Upper lobe of left lung (tissue), 4 donors: ENCODE data around the gene PRKAR1A.
"Not testable (repeated sequence)": the region's sequence is repeated elsewhere in the genome, so short reads cannot be mapped to it uniquely, and the experiment has no call there.

Experiments
- EP300 ChIP-seq, 4 donors: sonication (generic); formaldehyde crosslinking; IDR thresholded peaks; one replicate each; pipeline ENCODE4 v1.5.1; 2017; ENCODE audit warnings: antibody characterized with exemption in 4 of 4, control low read depth in 2 of 4
- POLR2A ChIP-seq, 4 donors: fragments of 450-650 bp; IDR thresholded peaks; one replicate each; pipeline ENCODE4 v1.5.1; 2016 to 2017; ENCODE audit warnings: antibody characterized with exemption in 4 of 4, mild to moderate bottlenecking in 2 of 4
- POLR2AphosphoS5 ChIP-seq, 2 donors: sonication (generic); formaldehyde crosslinking; IDR thresholded peaks; one replicate each; pipeline ENCODE4 v1.5.1; 2017; ENCODE audit warnings: antibody characterized with exemption in 2 of 2
- TF ChIP-seq, protein P1 (sequence below), 6 experiments: fragments of 450-650 bp in 4 of 6; fragments of 200-600 bp in 2 of 6; sonication (generic) in 2 of 6; IDR thresholded peaks; one replicate each; pipeline ENCODE4 v1.5.1; 2016 to 2019; ENCODE audit warnings: antibody characterized with exemption in 6 of 6

DNA sequence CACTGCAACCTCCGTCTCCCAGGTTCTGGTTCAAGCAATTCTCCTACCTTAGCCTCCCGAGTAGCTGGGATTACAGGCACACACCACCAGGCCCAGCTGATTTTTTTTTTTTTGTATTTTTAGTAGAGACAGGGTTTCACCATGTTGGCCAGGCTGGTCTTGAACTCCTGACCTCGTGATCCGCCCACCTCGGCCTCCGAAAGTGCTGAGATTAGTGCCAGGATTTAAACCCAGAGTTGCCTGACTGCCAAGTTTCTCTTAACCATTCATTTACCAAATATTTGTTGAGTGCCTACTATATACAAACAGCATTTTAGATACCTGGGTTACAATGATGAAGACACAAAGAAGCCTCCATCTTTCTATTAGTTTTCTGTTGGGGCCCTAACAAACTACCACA is 70.6 kb downstream of the PRKAR1A start:
- TF ChIP-seq POLR2AphosphoS5, POLR2A, EP300 (IDR thresholded peaks at IDR 0.05): not testable (repeated sequence)
- TF ChIP-seq, protein P1, sequence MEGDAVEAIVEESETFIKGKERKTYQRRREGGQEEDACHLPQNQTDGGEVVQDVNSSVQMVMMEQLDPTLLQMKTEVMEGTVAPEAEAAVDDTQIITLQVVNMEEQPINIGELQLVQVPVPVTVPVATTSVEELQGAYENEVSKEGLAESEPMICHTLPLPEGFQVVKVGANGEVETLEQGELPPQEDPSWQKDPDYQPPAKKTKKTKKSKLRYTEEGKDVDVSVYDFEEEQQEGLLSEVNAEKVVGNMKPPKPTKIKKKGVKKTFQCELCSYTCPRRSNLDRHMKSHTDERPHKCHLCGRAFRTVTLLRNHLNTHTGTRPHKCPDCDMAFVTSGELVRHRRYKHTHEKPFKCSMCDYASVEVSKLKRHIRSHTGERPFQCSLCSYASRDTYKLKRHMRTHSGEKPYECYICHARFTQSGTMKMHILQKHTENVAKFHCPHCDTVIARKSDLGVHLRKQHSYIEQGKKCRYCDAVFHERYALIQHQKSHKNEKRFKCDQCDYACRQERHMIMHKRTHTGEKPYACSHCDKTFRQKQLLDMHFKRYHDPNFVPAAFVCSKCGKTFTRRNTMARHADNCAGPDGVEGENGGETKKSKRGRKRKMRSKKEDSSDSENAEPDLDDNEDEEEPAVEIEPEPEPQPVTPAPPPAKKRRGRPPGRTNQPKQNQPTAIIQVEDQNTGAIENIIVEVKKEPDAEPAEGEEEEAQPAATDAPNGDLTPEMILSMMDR (IDR thresholded peaks at IDR 0.05): not testable (repeated sequence)
